CD8-positive, alpha-beta memory T cell (primary cell): ENCODE data around the gene LRRTM4. TPM values are rescaled to one million over a fixed set of nuclear protein-coding genes. Genes with fewer than 3 reads are reported as not detected.

Experiments used
- CTCF ChIA-PET: fragments of 350-600 bp; sonication (Branson Sonifier 250); formaldehyde crosslinking; loops from one replicate; lab custom pipeline; 2021; ENCODE audit warnings: antibody characterized with exemption; lab: Charles Lee
- POLR2A ChIA-PET: fragments of 350-600 bp; sonication (Branson Sonifier 250); formaldehyde crosslinking; loops from one replicate; lab custom pipeline; 2021; ENCODE audit warnings: antibody characterized with exemption; lab: Charles Lee
- DNase-seq, 5 donors: peaks; one replicate each; pipeline versions ENCODE4 v3.0.0 to v3.0.0-alpha.2; 2020 to 2022; ENCODE audit warnings: mixed read lengths in 1 of 5
- H3K27ac ChIP-seq: one replicate; pipeline ENCODE4 v1.7.0; 2013; ENCODE audit warnings: low read depth, mild to moderate bottlenecking, low read length, moderate library complexity
- H3K27me3 ChIP-seq: 2 replicates; pipeline ENCODE4 v1.7.0; 2013; ENCODE audit warnings: low read length, mild to moderate bottlenecking; ENCODE audit not compliant: insufficient read depth, poor library complexity, severe bottlenecking
- H3K36me3 ChIP-seq: 2 replicates; pipeline ENCODE4 v1.7.0; 2013; ENCODE audit warnings: mild to moderate bottlenecking, low read length, moderate library complexity; ENCODE audit not compliant: insufficient read depth
- H3K4me1 ChIP-seq: 2 replicates; pipeline ENCODE4 v1.7.0; 2013; ENCODE audit warnings: mild to moderate bottlenecking, low read length, moderate library complexity; ENCODE audit not compliant: insufficient read depth
- H3K4me3 ChIP-seq: 2 replicates; pipeline ENCODE4 v1.7.0; 2013; ENCODE audit warnings: mild to moderate bottlenecking, low read length
- H3K9me3 ChIP-seq: 2 replicates; pipeline ENCODE4 v1.7.0; 2013; ENCODE audit warnings: mild to moderate bottlenecking, low read length
- H3K27ac Mint-ChIP-seq, 8 donors: one replicate each; pipeline ENCODE4 v1.8.0; 2020 to 2021; ENCODE audit warnings: mixed read lengths in 8 of 8, mild to moderate bottlenecking in 6 of 8, inconsistent platforms in 3 of 8, moderate library complexity in 3 of 8
- H3K27me3 Mint-ChIP-seq, 2 donors: one replicate each; pipeline ENCODE4 v1.8.0; 2020 to 2021; ENCODE audit warnings: mixed read lengths in 2 of 2, mild to moderate bottlenecking in 1 of 2, moderate library complexity in 1 of 2
- H3K36me3 Mint-ChIP-seq, 3 donors: one replicate each; pipeline ENCODE4 v1.8.0; 2020 to 2021; ENCODE audit warnings: mixed read lengths in 3 of 3, inconsistent platforms in 1 of 3, mild to moderate bottlenecking in 1 of 3
- H3K4me1 Mint-ChIP-seq, 3 donors: one replicate each; pipeline ENCODE4 v1.8.0; 2020 to 2021; ENCODE audit warnings: mixed read lengths in 3 of 3, inconsistent platforms in 1 of 3, mild to moderate bottlenecking in 1 of 3
- H3K4me3 Mint-ChIP-seq, 7 donors: one replicate each; pipeline ENCODE4 v1.8.0; 2020 to 2021; ENCODE audit warnings: mixed read lengths in 7 of 7, mild to moderate bottlenecking in 6 of 7, moderate library complexity in 4 of 7, inconsistent platforms in 2 of 7
- H3K9me3 Mint-ChIP-seq, 5 donors: one replicate each; pipeline ENCODE4 v1.8.0; 2020 to 2022; ENCODE audit warnings: mixed read lengths in 5 of 5, mild to moderate bottlenecking in 3 of 5, moderate library complexity in 2 of 5, inconsistent platforms in 1 of 5
- polyA plus RNA-seq: library from polyadenylated mRNA; unstranded; fragments of 300-500 nt; fragmentation: Illumina TruSeq; gene quantifications from one replicate; pipeline ENCODE4 v1.2.3, GENCODE V29; 2021
- total RNA-seq, 2 experiments: library from RNA; stranded (reverse); gene quantifications; one replicate each; pipeline ENCODE4 v1.2.3, GENCODE V29; 2021

The LRRTM4 gene
- total and polyA plus RNA-seq, 3 experiments from 2014 or later = not detected

GRCh38 chr2:77520641-77521547 is 1.3 kb downstream of the LRRTM4 start:
- Histone ChIP-seq H3K27ac (no peak overlapping the region), H3K4me1 (no peaks in the 10 kb centered on the region), H3K36me3 (no peaks in the 10 kb centered on the region), H3K4me3 (no peak overlapping the region), H3K27me3 (no peaks in the 10 kb centered on the region), H3K9me3 (no peaks in the 10 kb centered on the region)
- H3K9me3 Mint-ChIP-seq = peaks cover 6 to 34% (median 19%) of the 10 kb centered on the region in 5 donors
- no peaks in the 10 kb centered on the region for H3K4me1 Mint-ChIP-seq
- H3K27me3 Mint-ChIP-seq = no peaks in the 10 kb centered on the region
- no peak for DNase-seq
- no peak overlapping the region for H3K4me3 Mint-ChIP-seq
- POLR2A ChIA-PET = no interaction called here
- no peaks in the 10 kb centered on the region for H3K36me3 Mint-ChIP-seq
- CTCF ChIA-PET = no interaction called here
- no peak overlapping the region for H3K27ac Mint-ChIP-seq

- Histone ChIP-seq H3K4me3 (no peak overlapping the region), H3K27ac (no peak overlapping the region), H3K27me3 (no peaks in the 10 kb centered on the region), H3K4me1 (no peaks in the 10 kb centered on the region), H3K36me3 (no peaks in the 10 kb centered on the region), H3K9me3 (no peaks in the 10 kb centered on the region)
- no peaks in the 10 kb centered on the region for H3K4me1 Mint-ChIP-seq
- ChIA-PET POLR2A (no interaction called here), CTCF (no interaction called here)
- peaks cover 6 to 31% (median 13%) of the 10 kb centered on the region in 5 donors for H3K9me3 Mint-ChIP-seq
- no peak for DNase-seq
- H3K27ac Mint-ChIP-seq = no peak overlapping the region
- H3K4me3 Mint-ChIP-seq = no peak overlapping the region
- H3K27me3 Mint-ChIP-seq = no peaks in the 10 kb centered on the region
- H3K36me3 Mint-ChIP-seq = no peaks in the 10 kb centered on the region
Measured at GRCh38 chr2:77519888-77520506, 2.2 kb downstream of the LRRTM4 start.

- H3K4me3 ChIP-seq = no peak overlapping the region
- DNase-seq = no peak
- POLR2A ChIA-PET = no interaction called here
- peaks cover 6 to 25% (median 9%) of the 10 kb centered on the region in 5 donors for H3K9me3 Mint-ChIP-seq
- no peaks in the 10 kb centered on the region for H3K36me3 ChIP-seq
- no peak overlapping the region for H3K4me3 Mint-ChIP-seq
- H3K27ac ChIP-seq = no peak overlapping the region
- no peaks in the 10 kb centered on the region for H3K27me3 Mint-ChIP-seq
- no peaks in the 10 kb centered on the region for H3K27me3 ChIP-seq
- no peaks in the 10 kb centered on the region for H3K4me1 ChIP-seq
- CTCF ChIA-PET = no interaction called here
- no peak overlapping the region for H3K27ac Mint-ChIP-seq
- H3K36me3 Mint-ChIP-seq = no peaks in the 10 kb centered on the region
- H3K9me3 ChIP-seq = no peaks in the 10 kb centered on the region
- no peaks in the 10 kb centered on the region for H3K4me1 Mint-ChIP-seq
Measured at GRCh38 chr2:77519164-77519887, 2.9 kb downstream of the LRRTM4 start.

- H3K4me1 Mint-ChIP-seq = no peaks in the 10 kb centered on the region
- no peak for DNase-seq
- no peak overlapping the region for H3K27ac ChIP-seq
- H3K27me3 Mint-ChIP-seq = no peaks in the 10 kb centered on the region
- H3K27ac Mint-ChIP-seq = no peak overlapping the region
- ChIA-PET CTCF (no interaction called here), POLR2A (no interaction called here)
- H3K27me3 ChIP-seq = no peaks in the 10 kb centered on the region
- no peaks in the 10 kb centered on the region for H3K36me3 Mint-ChIP-seq
- H3K9me3 ChIP-seq = no peaks in the 10 kb centered on the region
- no peak overlapping the region for H3K4me3 Mint-ChIP-seq
- H3K9me3 Mint-ChIP-seq = peaks cover 6 to 22% (median 8%) of the 10 kb centered on the region in 5 donors
- H3K4me1 ChIP-seq = no peaks in the 10 kb centered on the region
- no peak overlapping the region for H3K4me3 ChIP-seq
- H3K36me3 ChIP-seq = no peaks in the 10 kb centered on the region
Measured at GRCh38 chr2:77518311-77518710, 3.9 kb downstream of the LRRTM4 start.

GRCh38 chr2:77513191-77513590 is 9.0 kb downstream of the LRRTM4 start:
- POLR2A ChIA-PET = no interaction called here
- no peak overlapping the region for H3K4me3 Mint-ChIP-seq
- H3K4me1 ChIP-seq = no peaks in the 10 kb centered on the region

GRCh38 chr2:77512507-77512906 is 9.7 kb downstream of the LRRTM4 start:
- POLR2A ChIA-PET = no interaction called here
- H3K36me3 ChIP-seq = no peaks in the 10 kb centered on the region
- no peak overlapping the region for H3K27ac ChIP-seq
- CTCF ChIA-PET = no interaction called here
- H3K9me3 Mint-ChIP-seq = peaks cover 0 to 23% (median 9%) of the 10 kb centered on the region in 5 donors
- no peaks in the 10 kb centered on the region for H3K4me1 Mint-ChIP-seq
- no peaks in the 10 kb centered on the region for H3K27me3 Mint-ChIP-seq
- no peaks in the 10 kb centered on the region for H3K27me3 ChIP-seq
- no peaks in the 10 kb centered on the region for H3K4me1 ChIP-seq
- no peak overlapping the region for H3K27ac Mint-ChIP-seq
- DNase-seq = no peak
- no peaks in the 10 kb centered on the region for H3K36me3 Mint-ChIP-seq
- no peak overlapping the region for H3K4me3 ChIP-seq
- H3K9me3 ChIP-seq = no peaks in the 10 kb centered on the region
- H3K4me3 Mint-ChIP-seq = no peak overlapping the region

More at GRCh38 chr2:77513191-77513590, 9.0 kb downstream of the LRRTM4 start:
- H3K4me3 ChIP-seq = no peak overlapping the region
- no peaks in the 10 kb centered on the region for H3K9me3 ChIP-seq
- no peak overlapping the region for H3K27ac Mint-ChIP-seq
- no peaks in the 10 kb centered on the region for H3K27me3 Mint-ChIP-seq
- no peak overlapping the region for H3K27ac ChIP-seq
- H3K27me3 ChIP-seq = no peaks in the 10 kb centered on the region
- DNase-seq = no peak
- H3K36me3 ChIP-seq = no peaks in the 10 kb centered on the region
- H3K4me1 Mint-ChIP-seq = no peaks in the 10 kb centered on the region
- peaks cover 2 to 29% (median 9%) of the 10 kb centered on the region in 5 donors for H3K9me3 Mint-ChIP-seq
- H3K36me3 Mint-ChIP-seq = no peaks in the 10 kb centered on the region
- CTCF ChIA-PET = no interaction called here

- no peak for DNase-seq
- Mint-ChIP-seq H3K4me1 (no peaks in the 10 kb centered on the region), H3K27ac (no peak overlapping the region), H3K4me3 (no peak overlapping the region), H3K27me3 (no peaks in the 10 kb centered on the region), H3K36me3 (no peaks in the 10 kb centered on the region), H3K9me3 (peaks cover 0 to 23% (median 6%) of the 10 kb centered on the region in 5 donors)
- Histone ChIP-seq H3K4me1 (no peaks in the 10 kb centered on the region), H3K27me3 (no peaks in the 10 kb centered on the region), H3K9me3 (no peaks in the 10 kb centered on the region), H3K4me3 (no peak overlapping the region), H3K36me3 (no peaks in the 10 kb centered on the region), H3K27ac (no peak overlapping the region)
- ChIA-PET CTCF (no interaction called here), POLR2A (no interaction called here)
Measured at GRCh38 chr2:77508511-77508910, 13.7 kb downstream of the LRRTM4 start.

- Mint-ChIP-seq H3K4me3 (no peak overlapping the region), H3K4me1 (no peaks in the 10 kb centered on the region), H3K27ac (no peak overlapping the region), H3K27me3 (no peaks in the 10 kb centered on the region), H3K9me3 (peaks cover 0 to 20% (median 6%) of the 10 kb centered on the region in 5 donors), H3K36me3 (no peaks in the 10 kb centered on the region)
- Histone ChIP-seq H3K36me3 (no peaks in the 10 kb centered on the region), H3K9me3 (no peaks in the 10 kb centered on the region), H3K27me3 (no peaks in the 10 kb centered on the region), H3K4me3 (no peak overlapping the region), H3K27ac (no peak overlapping the region), H3K4me1 (no peaks in the 10 kb centered on the region)
- ChIA-PET CTCF (no interaction called here), POLR2A (no interaction called here)
- no peak for DNase-seq
Measured at GRCh38 chr2:77507657-77508056, 14.5 kb downstream of the LRRTM4 start.
